HG03469 (cell line): ENCODE results near the gene HEXD.

Experiments used
- ATAC-seq: cut with Tn5 transposase; IDR thresholded peaks from one replicate; pipeline ENCODE4 v1.9.1; 2021; ENCODE audit warnings: mild to moderate bottlenecking, moderate library complexity, moderate number of reproducible peaks; ENCODE audit not compliant: unreplicated experiment

The HEXD gene

GRCh38 chr17:82414548-82415281, 3.4 kb upstream of the HEXD start:
- no peak for ATAC-seq

- no peak for ATAC-seq
These were observed 2.8 kb upstream of the HEXD start for GRCh38 chr17:82415336-82415735.

GRCh38 chr17:82415786-82416185, 2.4 kb upstream of the HEXD start:
- no peak for ATAC-seq

GRCh38 chr17:82416264-82416663, 1.9 kb upstream of the HEXD start:
- ATAC-seq: no peak

- no peak for ATAC-seq
These were observed 1.4 kb upstream of the HEXD start for GRCh38 chr17:82416771-82417170.

GRCh38 chr17:82419540-82419939, 1.4 kb downstream of the HEXD start:
- no peak for ATAC-seq

GRCh38 chr17:82424001-82424862, 6.1 kb downstream of the HEXD start:
- ATAC-seq: no peak

GRCh38 chr17:82424863-82425159, 6.7 kb downstream of the HEXD start:
- no peak for ATAC-seq

- ATAC-seq: no peak
These were observed 10.4 kb downstream of the HEXD start for GRCh38 chr17:82428546-82428945.

- no peak for ATAC-seq
These were observed 11.7 kb downstream of the HEXD start for GRCh38 chr17:82429824-82430223.

- ATAC-seq: no peak
These were observed 13.9 kb downstream of the HEXD start for GRCh38 chr17:82432017-82432416.

GRCh38 chr17:82433560-82434215, 15.5 kb downstream of the HEXD start:
- ATAC-seq: no peak

- ATAC-seq: no peak
These were observed 16.0 kb downstream of the HEXD start for GRCh38 chr17:82434216-82434565.

- no peak for ATAC-seq
These were observed 17.0 kb downstream of the HEXD start for GRCh38 chr17:82435103-82435502.

GRCh38 chr17:82435601-82436583, 17.7 kb downstream of the HEXD start:
- no peak for ATAC-seq

GRCh38 chr17:82436601-82437324, 18.6 kb downstream of the HEXD start:
- ATAC-seq: no peak

- ATAC-seq: no peak
These were observed 19.1 kb downstream of the HEXD start for GRCh38 chr17:82437325-82437668.

- ATAC-seq: no peak
These were observed 20.4 kb downstream of the HEXD start for GRCh38 chr17:82438401-82439193.

GRCh38 chr17:82439194-82439828, 21.2 kb downstream of the HEXD start:
- ATAC-seq: no peak
